Loucy (cell line): ENCODE measurements around the gene TMEM178A.

Experiments
- H2AFZ ChIP-seq: fragments of 200-600 bp; sonication (generic); 2 replicates; pipeline ENCODE4 v1.6.0; 2016; ENCODE audit warnings: antibody characterized with exemption, mild to moderate bottlenecking, low read length, moderate library complexity
- H3F3A ChIP-seq: fragments of 200-600 bp; 2 replicates; pipeline ENCODE4 v1.6.0; 2016; ENCODE audit warnings: antibody characterized with exemption, low read depth, mild to moderate bottlenecking
- H3K27me3 ChIP-seq: fragments of 200-600 bp; sonication (generic); 2 replicates; pipeline ENCODE4 v1.6.1; 2014; ENCODE audit warnings: low read length, mild to moderate bottlenecking; ENCODE audit not compliant: insufficient read depth, poor library complexity, severe bottlenecking
- H3K36me3 ChIP-seq: fragments of 200-600 bp; sonication (generic); 2 replicates; pipeline ENCODE4 v1.6.1; 2016; ENCODE audit warnings: low read length; ENCODE audit not compliant: insufficient read depth
- H3K4me1 ChIP-seq: fragments of 200-600 bp; sonication (generic); 2 replicates; pipeline ENCODE4 v1.5.1; 2014; ENCODE audit warnings: low read length, mild to moderate bottlenecking; ENCODE audit not compliant: insufficient read depth, poor library complexity, severe bottlenecking
- H3K4me2 ChIP-seq: fragments of 200-600 bp; sonication (generic); 2 replicates; pipeline ENCODE4 v1.6.0; 2014; ENCODE audit warnings: antibody characterized with exemption, low read length, low read depth, mild to moderate bottlenecking; ENCODE audit not compliant: poor library complexity, severe bottlenecking
- H3K4me3 ChIP-seq: fragments of 200-600 bp; sonication (generic); 2 replicates; pipeline ENCODE4 v1.5.1; 2014; ENCODE audit warnings: low read length, mild to moderate bottlenecking, mixed read lengths; ENCODE audit not compliant: poor library complexity, severe bottlenecking
- H3K79me2 ChIP-seq: fragments of 200-600 bp; sonication (generic); 2 replicates; pipeline ENCODE4 v1.6.1; 2014; ENCODE audit warnings: low read length; ENCODE audit not compliant: insufficient read depth
- H3K9ac ChIP-seq: fragments of 200-600 bp; sonication (generic); 2 replicates; pipeline ENCODE4 v1.6.0; 2014; ENCODE audit warnings: mild to moderate bottlenecking, low read depth, low read length, moderate library complexity; ENCODE audit not compliant: poor library complexity, severe bottlenecking
- H3K9me2 ChIP-seq: fragments of 200-600 bp; sonication (generic); replicated peaks from 2 replicates; pipeline ENCODE4 v1.6.1; 2016; ENCODE audit warnings: low read depth, low read length, mixed read lengths
- H3K9me3 ChIP-seq: fragments of 200-600 bp; sonication (generic); 2 replicates; pipeline ENCODE4 v1.6.1; 2014; ENCODE audit warnings: mild to moderate bottlenecking, antibody characterized with exemption, low read length, low read depth; ENCODE audit not compliant: insufficient read depth
- H4K20me1 ChIP-seq: fragments of 200-600 bp; sonication (generic); 2 replicates; pipeline ENCODE4 v1.6.0; 2014; ENCODE audit warnings: antibody characterized with exemption, low read length, mild to moderate bottlenecking; ENCODE audit not compliant: insufficient read depth, poor library complexity, severe bottlenecking
- EZH2phosphoT487 ChIP-seq: fragments of 200-600 bp; IDR thresholded peaks from 2 replicates; pipeline ENCODE4 v1.6.1; 2018; ENCODE audit warnings: antibody characterized with exemption, mild to moderate bottlenecking, moderate library complexity, borderline replicate concordance
- TF ChIP-seq, protein P1 (sequence below): fragments of 200-600 bp; sonication (generic); conservative IDR thresholded peaks from 2 replicates; pipeline ENCODE4 v1.5.1; 2014; ENCODE audit warnings: mild to moderate bottlenecking, antibody characterized with exemption, low read length

The TMEM178A gene

DNA sequence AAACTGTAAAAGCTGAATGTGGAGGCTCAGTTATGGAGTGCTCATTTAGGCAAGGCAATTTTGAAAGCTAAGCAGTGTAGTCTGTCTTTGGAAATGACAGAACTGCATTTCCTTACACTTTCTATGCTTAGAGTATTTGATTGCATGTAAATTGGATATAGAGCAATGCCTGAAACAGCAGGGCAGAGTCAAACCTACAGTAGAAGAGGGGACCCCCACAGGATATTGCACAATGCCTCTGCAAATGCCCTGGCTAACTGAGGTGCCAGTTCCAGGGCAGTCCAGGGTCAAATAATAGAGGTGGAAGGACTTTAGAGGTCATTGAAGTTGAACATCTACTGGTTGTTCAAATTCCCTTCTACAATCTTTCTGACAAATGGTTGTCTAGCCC lies 2.2 kb downstream of the TMEM178A start:
- Histone ChIP-seq H3K9ac (no peak overlapping the region), H3F3A (no peaks in the 10 kb centered on the region), H3K79me2 (no peaks in the 10 kb centered on the region), H3K4me3 (no peak overlapping the region), H2AFZ (no peak overlapping the region), H3K36me3 (no peaks in the 10 kb centered on the region), H4K20me1 (no peaks in the 10 kb centered on the region), H3K27me3 (peaks cover 30% of the 10 kb centered on the region), H3K4me1 (no peaks in the 10 kb centered on the region), H3K9me2 (0 out of 2 replicates have a peak, but pooled peaks cover 3% of the 10 kb centered on the region), H3K4me2 (no peak overlapping the region), H3K9me3 (no peaks in the 10 kb centered on the region)
- TF ChIP-seq EZH2phosphoT487, result no peak
- TF ChIP-seq, protein P1, sequence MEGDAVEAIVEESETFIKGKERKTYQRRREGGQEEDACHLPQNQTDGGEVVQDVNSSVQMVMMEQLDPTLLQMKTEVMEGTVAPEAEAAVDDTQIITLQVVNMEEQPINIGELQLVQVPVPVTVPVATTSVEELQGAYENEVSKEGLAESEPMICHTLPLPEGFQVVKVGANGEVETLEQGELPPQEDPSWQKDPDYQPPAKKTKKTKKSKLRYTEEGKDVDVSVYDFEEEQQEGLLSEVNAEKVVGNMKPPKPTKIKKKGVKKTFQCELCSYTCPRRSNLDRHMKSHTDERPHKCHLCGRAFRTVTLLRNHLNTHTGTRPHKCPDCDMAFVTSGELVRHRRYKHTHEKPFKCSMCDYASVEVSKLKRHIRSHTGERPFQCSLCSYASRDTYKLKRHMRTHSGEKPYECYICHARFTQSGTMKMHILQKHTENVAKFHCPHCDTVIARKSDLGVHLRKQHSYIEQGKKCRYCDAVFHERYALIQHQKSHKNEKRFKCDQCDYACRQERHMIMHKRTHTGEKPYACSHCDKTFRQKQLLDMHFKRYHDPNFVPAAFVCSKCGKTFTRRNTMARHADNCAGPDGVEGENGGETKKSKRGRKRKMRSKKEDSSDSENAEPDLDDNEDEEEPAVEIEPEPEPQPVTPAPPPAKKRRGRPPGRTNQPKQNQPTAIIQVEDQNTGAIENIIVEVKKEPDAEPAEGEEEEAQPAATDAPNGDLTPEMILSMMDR, result no peak

DNA sequence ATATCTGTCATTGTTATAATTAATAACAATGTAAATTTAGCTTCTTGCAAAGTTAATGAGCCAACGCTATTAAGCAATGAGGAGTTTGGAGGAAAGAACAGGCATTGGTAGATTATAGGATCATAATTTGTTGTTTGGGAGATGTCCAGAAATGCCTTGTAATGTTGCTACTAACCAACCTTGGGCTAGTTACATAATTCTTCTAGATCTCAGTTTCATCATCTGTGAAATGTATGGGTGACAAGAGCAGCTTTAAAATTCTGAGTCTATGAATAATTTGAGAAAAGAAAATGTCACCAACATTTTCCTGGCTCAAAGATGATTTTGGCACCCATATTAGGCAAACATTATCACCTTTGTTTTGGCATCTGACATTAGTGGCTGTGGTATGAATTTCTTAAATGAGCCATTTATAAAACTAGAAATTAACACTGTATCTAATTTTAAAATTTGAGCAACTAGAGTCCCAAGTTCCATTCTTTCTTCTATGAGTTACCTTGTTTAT lies 2.9 kb downstream of the TMEM178A start:
- H3K79me2 ChIP-seq, result no peaks in the 10 kb centered on the region
- peaks cover 30% of the 10 kb centered on the region for H3K27me3 ChIP-seq
- H2AFZ ChIP-seq, result no peak overlapping the region
- no peak overlapping the region for H3K4me3 ChIP-seq
- no peaks in the 10 kb centered on the region for H3K9me3 ChIP-seq
- H4K20me1 ChIP-seq, result no peaks in the 10 kb centered on the region
- no peaks in the 10 kb centered on the region for H3K4me1 ChIP-seq
- no peaks in the 10 kb centered on the region for H3F3A ChIP-seq
- no peak overlapping the region for H3K9ac ChIP-seq
- H3K4me2 ChIP-seq, result no peak overlapping the region
- H3K36me3 ChIP-seq, result no peaks in the 10 kb centered on the region
- TF ChIP-seq, protein P1, result no peak
- TF ChIP-seq EZH2phosphoT487, result no peak
- H3K9me2 ChIP-seq, result 0 out of 2 replicates have a peak, but pooled peaks cover 3% of the 10 kb centered on the region

DNA sequence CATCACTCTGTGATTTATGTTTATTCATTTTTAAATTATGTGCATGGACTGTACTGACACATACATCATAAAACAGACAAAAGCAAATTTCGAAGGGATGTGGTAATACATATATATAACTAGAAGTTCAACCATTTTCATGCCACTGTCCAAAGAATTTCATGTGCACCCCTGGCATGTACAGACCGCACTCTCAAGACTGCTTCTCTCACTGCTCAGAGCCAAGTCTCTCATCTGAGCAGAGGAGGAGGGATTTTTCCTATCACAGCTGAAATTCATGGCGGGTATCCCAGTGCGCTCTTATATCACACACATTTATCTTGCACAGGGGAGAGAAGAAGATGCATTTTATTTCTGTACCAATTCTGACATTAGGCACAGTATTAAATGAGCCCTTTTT lies 5.9 kb downstream of the TMEM178A start:
- TF ChIP-seq, protein P1, result no peak
- TF ChIP-seq EZH2phosphoT487, result no peak
- H3K36me3 ChIP-seq, result no peaks in the 10 kb centered on the region
- no peaks in the 10 kb centered on the region for H3K4me1 ChIP-seq
- no peaks in the 10 kb centered on the region for H3K9me3 ChIP-seq
- H3K79me2 ChIP-seq, result no peaks in the 10 kb centered on the region
- no peak overlapping the region for H3K9ac ChIP-seq
- 0 out of 2 replicates have a peak, but pooled peaks cover 3% of the 10 kb centered on the region for H3K9me2 ChIP-seq
- H3K27me3 ChIP-seq, result peaks cover 28% of the 10 kb centered on the region
- H2AFZ ChIP-seq, result no peak overlapping the region
- no peak overlapping the region for H3K4me2 ChIP-seq
- no peak overlapping the region for H3K4me3 ChIP-seq
- no peaks in the 10 kb centered on the region for H4K20me1 ChIP-seq
- no peaks in the 10 kb centered on the region for H3F3A ChIP-seq
